ENCODE results near the gene KRTAP10-10.

GRCh38 chr21:44611551-44611950 is 25.6 kb upstream of the KRTAP10-10 start:
- TF ChIP-seq CTCF (IDR thresholded peaks at IDR 0.05) (no peak), POLR2A (IDR thresholded peaks at IDR 0.05) (no peak), EP300 (IDR thresholded peaks at IDR 0.05) (no peak)

All from tibial nerve (tissue), 4 donors.